ENCODE data around the gene FUT8.

GRCh38 chr14:65549429-65549828, 136.9 kb downstream of the FUT8 start:
- TF ChIP-seq CTCF (conservative IDR thresholded peaks at IDR 0.05 in 1 of 2, IDR thresholded peaks at IDR 0.05 in 1 of 2; ENCODE audit: extremely low read depth in 1 of 2, insufficient read depth in 1 of 2, low read depth in 1 of 2, low read length in 2 of 2) (no peak), EZH2 (IDR thresholded peaks at IDR 0.05; ENCODE audit: borderline replicate concordance, low read length) (no peak)

All from mammary epithelial cell (primary cell).